Peyer's patch (tissue), 4 donors: ENCODE measurements around the gene SBF2.

Experiments used
- CTCF ChIP-seq, 6 experiments: fragments of 450-650 bp in 4 of 6; fragments of 200-600 bp in 2 of 6; sonication (generic) in 1 of 6; IDR thresholded peaks; one replicate each; pipeline ENCODE4 v1.5.1; 2017 to 2019; ENCODE audit warnings: antibody characterized with exemption in 6 of 6, mild to moderate bottlenecking in 3 of 6, moderate library complexity in 1 of 6
- POLR2A ChIP-seq, 2 donors: fragments of 450-650 bp; IDR thresholded peaks; one replicate each; pipeline ENCODE4 v1.5.1; 2017; ENCODE audit warnings: antibody characterized with exemption in 2 of 2, mild to moderate bottlenecking in 2 of 2, moderate library complexity in 2 of 2

GRCh38 chr11:9775398-9775779 lies 518.6 kb downstream of the SBF2 start:
- TF ChIP-seq CTCF (IDR thresholded peaks at IDR 0.05) (no peak), POLR2A (IDR thresholded peaks at IDR 0.05) (no peak)
